Left ventricle myocardium inferior (tissue), 1 donor: ENCODE data around the gene CSKMT. TPM values are rescaled to one million over a fixed set of nuclear protein-coding genes. Genes with fewer than 3 reads are reported as not detected.

Experiments
- DNase-seq: peaks from one replicate; pipeline ENCODE4 v3.0.0-alpha.2; 2020
- H3K27ac ChIP-seq: fragments of 200-600 bp; replicated peaks from 2 replicates; pipeline ENCODE4 v1.8.0; 2021
- H3K27me3 ChIP-seq: fragments of 200-600 bp; 2 replicates; pipeline ENCODE4 v1.8.0; 2021; ENCODE audit warnings: low read depth
- H3K36me3 ChIP-seq: fragments of 200-600 bp; 2 replicates; pipeline ENCODE4 v1.8.0; 2021
- H3K4me1 ChIP-seq: fragments of 200-600 bp; 2 replicates; pipeline ENCODE4 v1.8.0; 2021
- H3K4me3 ChIP-seq: fragments of 200-600 bp; 2 replicates; pipeline ENCODE4 v1.8.0; 2021; ENCODE audit warnings: mild to moderate bottlenecking, moderate library complexity
- H3K9me3 ChIP-seq: fragments of 200-600 bp; replicated peaks from 2 replicates; pipeline ENCODE4 v1.8.0; 2021
- CTCF ChIP-seq: fragments of 200-600 bp; IDR thresholded peaks from 2 replicates; pipeline ENCODE4 v1.8.0; 2021; ENCODE audit warnings: antibody characterized with exemption, mild to moderate bottlenecking, borderline replicate concordance
- intact Hi-C: fragments of 100-400 bp; cut with micrococcal nuclease; formaldehyde crosslinking; loops from one replicate; pipeline ENCODE4 v1.11.0; 2022
- total RNA-seq: library from RNA; stranded (reverse); fragmentation: NEBNext Ultra II Directional; extraction: Animal tissue kit (Norgen Biotek cat#: 25700); gene quantifications from one replicate; pipeline ENCODE4 v1.2.1, GENCODE V29; 2021
- donor health status: DM: no; HTN: yes; CAD: no; lungs with severe emphysema.

Gene CSKMT
- total RNA-seq, 1 donor from 2014 or later, result 5.0 TPM

DNA sequence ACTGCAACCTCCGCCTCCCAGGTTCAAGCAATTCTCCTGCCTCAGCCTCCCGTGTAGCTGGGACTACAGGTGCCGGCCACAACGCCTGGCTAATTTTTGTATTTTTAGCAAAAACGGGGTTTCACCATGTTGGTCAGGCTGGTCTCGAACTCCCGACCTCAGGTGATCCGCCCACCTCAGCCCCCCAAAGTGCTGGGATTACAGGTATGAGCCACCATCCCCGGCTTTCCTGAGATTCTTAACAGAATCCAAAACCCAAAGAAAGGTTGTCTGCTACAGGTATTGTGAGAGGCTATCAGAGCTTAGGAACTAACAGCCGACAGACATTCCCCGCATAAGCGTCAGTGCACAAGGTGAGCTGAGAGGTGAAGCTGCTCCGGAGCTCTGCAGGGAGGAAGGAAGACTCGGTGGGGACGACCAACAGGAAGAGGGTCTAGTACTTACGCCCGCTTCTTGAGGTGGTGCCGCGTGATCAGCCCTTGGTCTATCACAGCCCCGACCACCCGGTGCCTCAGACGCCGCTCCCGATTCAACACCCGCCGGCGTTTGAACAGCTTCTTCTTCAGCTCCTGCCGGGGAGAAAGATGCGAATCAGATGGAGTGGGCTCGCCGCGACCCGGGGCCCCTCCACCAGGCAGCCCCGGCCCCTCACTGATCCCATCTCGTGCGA is 572 bp upstream of the CSKMT start:
- peaks cover 52% of the 10 kb centered on the region for H3K4me1 ChIP-seq
- H3K27ac ChIP-seq, result peak overlapping the region; percentile 95
- peak; percentile 20 for DNase-seq
- intact Hi-C loops, result no loop called here
- peaks cover 21% of the 10 kb centered on the region for H3K36me3 ChIP-seq
- H3K4me3 ChIP-seq, result peak overlapping the region; percentile 93
- H3K9me3 ChIP-seq, result no peaks in the 10 kb centered on the region
- no peak for TF ChIP-seq CTCF
- no peaks in the 10 kb centered on the region for H3K27me3 ChIP-seq

DNA sequence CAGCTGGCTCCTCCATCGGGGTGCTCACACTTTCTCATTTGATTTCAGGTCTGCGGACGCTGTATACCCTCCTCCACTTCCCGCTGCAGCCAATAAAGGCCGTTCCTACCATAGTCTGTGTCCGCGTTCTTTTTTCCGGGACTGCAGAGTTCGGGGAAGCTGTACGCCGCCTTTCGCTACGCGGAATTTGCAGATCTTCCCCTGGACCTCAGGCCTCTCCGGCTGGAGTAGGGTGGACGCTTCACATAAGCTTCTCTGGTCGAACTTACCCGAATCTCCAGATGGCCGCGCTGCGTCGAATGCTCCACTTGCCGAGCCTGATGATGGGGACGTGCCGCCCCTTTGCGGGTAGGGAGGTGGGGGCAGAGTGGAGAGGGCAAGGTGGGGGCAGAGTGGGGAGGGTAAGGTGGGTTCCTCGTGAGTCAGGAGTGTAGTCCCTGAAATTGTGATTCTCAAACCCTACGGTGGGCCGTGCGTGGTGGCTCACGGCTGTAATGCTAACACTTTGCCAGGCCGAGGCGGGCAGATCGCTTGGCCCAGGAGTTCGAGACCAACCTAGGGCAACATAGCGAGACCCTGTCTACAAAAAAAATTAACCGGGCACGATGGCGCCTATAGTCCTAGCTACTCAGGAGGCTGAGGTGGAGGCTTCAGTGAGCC is 617 bp downstream of the CSKMT start:
- Histone ChIP-seq H3K4me1 (peaks cover 64% of the 10 kb centered on the region), H3K27ac (peak overlapping the region; percentile 95), H3K36me3 (peaks cover 21% of the 10 kb centered on the region), H3K9me3 (no peaks in the 10 kb centered on the region), H3K4me3 (peak overlapping the region; percentile 93), H3K27me3 (no peaks in the 10 kb centered on the region)
- no peak for DNase-seq
- intact Hi-C loops, result no loop called here
- no peak for TF ChIP-seq CTCF

- H3K4me1 ChIP-seq, result peaks cover 70% of the 10 kb centered on the region
- H3K27me3 ChIP-seq, result no peaks in the 10 kb centered on the region
- peak overlapping the region; percentile 95 for H3K27ac ChIP-seq
- peak overlapping the region; percentile 93 for H3K4me3 ChIP-seq
- no peak for TF ChIP-seq CTCF
- intact Hi-C loops, result no loop called here
- DNase-seq, result no peak
- H3K9me3 ChIP-seq, result no peaks in the 10 kb centered on the region
- H3K36me3 ChIP-seq, result peaks cover 21% of the 10 kb centered on the region
Observed at GRCh38 chr11:62666259-62666926, 1.3 kb downstream of the CSKMT start.

GRCh38 chr11:62667460-62667859 is 2.3 kb downstream of the CSKMT start:
- Histone ChIP-seq H3K4me3 (no peak overlapping the region), H3K4me1 (peaks cover 80% of the 10 kb centered on the region), H3K27ac (no peak overlapping the region), H3K27me3 (no peaks in the 10 kb centered on the region), H3K9me3 (no peaks in the 10 kb centered on the region), H3K36me3 (peaks cover 14% of the 10 kb centered on the region)
- no peak for TF ChIP-seq CTCF
- DNase-seq, result no peak
- intact Hi-C loops, result no loop called here

DNA sequence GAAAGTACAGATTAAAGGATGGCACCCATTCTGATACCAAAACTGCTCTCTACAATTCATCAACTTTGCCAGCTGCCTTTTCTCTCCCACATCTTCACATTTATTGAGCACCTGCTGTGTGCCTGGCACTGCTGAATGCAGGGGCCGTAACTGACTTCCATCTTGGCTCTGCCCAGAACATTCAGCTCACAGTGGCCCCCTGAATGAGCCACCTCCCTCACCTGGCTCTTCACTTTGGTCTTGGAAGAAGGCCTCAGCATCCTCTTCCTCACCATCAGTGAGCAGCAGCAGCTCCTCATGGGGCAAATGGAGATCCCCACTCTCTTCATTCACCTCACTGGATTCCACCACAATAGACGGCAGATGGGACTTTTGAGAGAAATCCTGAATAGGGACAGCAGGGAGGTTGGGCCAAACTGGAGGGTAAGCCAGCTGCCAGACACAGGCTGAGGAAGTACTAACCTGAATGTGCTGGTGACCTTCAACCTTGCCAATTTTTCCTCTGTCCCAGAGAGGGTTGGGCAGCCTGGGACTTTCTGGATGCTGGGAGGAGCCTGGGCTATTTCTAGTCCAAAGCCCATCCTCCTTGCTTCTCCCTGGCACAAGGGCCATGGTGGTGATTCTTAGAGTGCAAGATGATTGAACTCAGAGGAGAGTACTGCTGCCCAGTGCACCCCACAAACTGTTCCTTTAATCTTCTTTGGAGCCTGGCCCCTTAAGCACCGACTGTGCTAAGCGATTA is 4.5 kb downstream of the CSKMT start:
- peaks cover 84% of the 10 kb centered on the region for H3K4me1 ChIP-seq
- H3K27me3 ChIP-seq, result no peaks in the 10 kb centered on the region
- intact Hi-C loops, result no loop called here
- peak overlapping the region; percentile 91 for H3K27ac ChIP-seq
- no peak for TF ChIP-seq CTCF
- no peak overlapping the region for H3K4me3 ChIP-seq
- DNase-seq, result no peak
- H3K36me3 ChIP-seq, result peaks cover 19% of the 10 kb centered on the region
- no peaks in the 10 kb centered on the region for H3K9me3 ChIP-seq
